HFF-Myc (cell line): ENCODE measurements around the gene CFI.

Experiments used
- DNase-seq: peaks from one replicate; pipeline ENCODE4 v3.0.0-alpha.2; 2011; ENCODE audit warnings: low read depth; ENCODE audit errors: extremely low read depth
- H3K4me3 ChIP-seq: replicated peaks from 2 replicates; pipeline ENCODE4 v1.5.1; 2011; ENCODE audit warnings: low read depth, mild to moderate bottlenecking, control low read depth, low read length
- TF ChIP-seq, protein P1 (sequence below): IDR thresholded peaks from 2 replicates; pipeline ENCODE4 v1.5.1; 2012; ENCODE audit warnings: mild to moderate bottlenecking, low read depth, low read length, control low read depth; ENCODE audit errors: missing control alignments

Gene CFI

DNA sequence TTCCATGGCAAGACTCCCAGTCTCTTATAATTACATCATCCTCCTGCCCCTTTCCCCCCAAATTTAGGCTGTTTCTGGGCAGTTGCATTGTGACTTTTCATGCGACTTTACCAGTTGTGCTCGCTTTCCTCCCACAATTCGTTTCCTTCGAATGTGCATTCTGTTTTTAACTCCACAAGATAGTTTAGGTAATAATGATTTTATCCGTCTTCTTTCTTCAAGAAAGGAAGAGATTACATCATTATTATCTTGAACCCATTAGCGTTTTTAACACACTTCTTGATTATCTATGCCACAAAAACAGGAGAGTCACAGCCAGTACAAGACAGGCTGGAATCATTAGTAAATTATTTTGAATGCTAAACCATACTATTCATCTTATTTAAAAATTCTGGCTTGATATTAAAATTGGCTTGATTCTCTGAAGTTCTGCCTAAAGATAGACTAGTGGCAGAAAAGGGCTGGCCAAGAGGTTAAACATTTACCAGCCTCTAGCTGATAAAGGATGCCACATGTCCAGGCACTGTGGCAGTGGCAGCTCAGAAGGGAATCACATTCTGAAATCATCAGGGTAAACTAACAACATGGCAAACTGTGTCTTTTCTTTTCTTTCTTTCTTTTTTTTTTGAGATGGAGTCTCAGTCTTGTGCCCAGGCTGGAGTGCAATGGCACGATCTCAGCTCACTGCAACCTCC, 52.3 kb downstream of the CFI start:
- no peak for DNase-seq
- TF ChIP-seq, protein P1, sequence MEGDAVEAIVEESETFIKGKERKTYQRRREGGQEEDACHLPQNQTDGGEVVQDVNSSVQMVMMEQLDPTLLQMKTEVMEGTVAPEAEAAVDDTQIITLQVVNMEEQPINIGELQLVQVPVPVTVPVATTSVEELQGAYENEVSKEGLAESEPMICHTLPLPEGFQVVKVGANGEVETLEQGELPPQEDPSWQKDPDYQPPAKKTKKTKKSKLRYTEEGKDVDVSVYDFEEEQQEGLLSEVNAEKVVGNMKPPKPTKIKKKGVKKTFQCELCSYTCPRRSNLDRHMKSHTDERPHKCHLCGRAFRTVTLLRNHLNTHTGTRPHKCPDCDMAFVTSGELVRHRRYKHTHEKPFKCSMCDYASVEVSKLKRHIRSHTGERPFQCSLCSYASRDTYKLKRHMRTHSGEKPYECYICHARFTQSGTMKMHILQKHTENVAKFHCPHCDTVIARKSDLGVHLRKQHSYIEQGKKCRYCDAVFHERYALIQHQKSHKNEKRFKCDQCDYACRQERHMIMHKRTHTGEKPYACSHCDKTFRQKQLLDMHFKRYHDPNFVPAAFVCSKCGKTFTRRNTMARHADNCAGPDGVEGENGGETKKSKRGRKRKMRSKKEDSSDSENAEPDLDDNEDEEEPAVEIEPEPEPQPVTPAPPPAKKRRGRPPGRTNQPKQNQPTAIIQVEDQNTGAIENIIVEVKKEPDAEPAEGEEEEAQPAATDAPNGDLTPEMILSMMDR: no peak
- H3K4me3 ChIP-seq: no peak overlapping the region

DNA sequence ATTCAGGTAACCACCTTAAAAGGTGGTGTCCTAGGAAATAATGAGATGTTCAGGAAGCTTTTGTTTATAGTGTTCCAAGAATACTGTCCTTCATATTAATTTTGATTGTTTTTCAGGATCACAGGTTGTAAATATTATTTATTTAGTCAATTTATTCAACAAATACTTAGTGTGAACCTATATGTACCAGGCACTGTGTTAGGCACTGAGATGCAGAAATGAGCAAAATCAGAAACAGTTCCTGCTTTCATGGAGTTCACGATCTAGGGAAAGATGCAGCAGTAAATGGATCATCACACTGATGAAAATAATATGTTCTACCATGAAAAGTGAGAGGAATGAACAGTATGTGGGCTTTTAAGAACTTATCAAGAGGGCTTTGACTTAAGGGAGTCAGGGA, 53.7 kb downstream of the CFI start:
- no peak overlapping the region for H3K4me3 ChIP-seq
- TF ChIP-seq, protein P1: no peak

DNA sequence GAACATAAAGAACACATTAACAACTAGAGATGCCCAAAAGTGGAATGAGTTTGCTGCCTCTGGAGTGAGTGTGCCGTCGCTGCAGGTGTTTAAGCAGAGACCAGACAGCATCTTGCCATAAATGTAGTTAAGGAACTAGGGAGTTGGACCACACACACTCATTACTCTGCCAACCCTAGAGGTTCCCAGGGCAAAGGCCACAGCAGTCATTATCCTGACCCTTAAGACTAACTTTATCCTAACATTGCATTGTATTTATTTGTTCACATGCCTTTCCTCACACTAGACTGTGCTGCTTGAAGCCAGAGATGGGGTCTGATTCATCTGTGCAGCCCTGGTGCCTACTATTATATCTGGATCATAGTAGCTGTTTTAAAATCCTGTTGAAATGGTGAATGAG, 55.1 kb downstream of the CFI start:
- TF ChIP-seq, protein P1: no peak

More for the DNA sequence above, 53.7 kb downstream of the CFI start:
- no peak for DNase-seq

DNA sequence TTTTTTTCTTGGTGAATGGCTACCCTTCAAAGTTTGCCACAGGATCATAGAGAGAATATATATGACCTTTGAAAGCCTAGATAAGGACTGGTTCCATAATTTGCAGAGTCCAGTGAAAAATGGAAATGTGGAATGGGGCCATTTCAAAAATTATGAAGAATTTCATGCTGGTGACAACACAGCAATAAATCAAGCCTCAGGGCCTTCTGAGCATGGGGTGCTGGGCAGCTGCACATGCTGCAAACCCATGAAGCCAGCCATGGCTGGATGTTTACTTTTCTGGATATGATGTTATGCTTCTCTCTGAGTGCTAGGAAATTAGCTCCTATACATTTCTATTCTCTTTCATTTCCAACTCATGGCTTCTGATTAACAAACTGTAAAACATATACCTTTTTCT, 56.0 kb downstream of the CFI start:
- no peak overlapping the region for H3K4me3 ChIP-seq
- DNase-seq: no peak
- TF ChIP-seq, protein P1: no peak

More for the DNA sequence above, 55.1 kb downstream of the CFI start:
- H3K4me3 ChIP-seq: no peak overlapping the region
- DNase-seq: no peak

DNA sequence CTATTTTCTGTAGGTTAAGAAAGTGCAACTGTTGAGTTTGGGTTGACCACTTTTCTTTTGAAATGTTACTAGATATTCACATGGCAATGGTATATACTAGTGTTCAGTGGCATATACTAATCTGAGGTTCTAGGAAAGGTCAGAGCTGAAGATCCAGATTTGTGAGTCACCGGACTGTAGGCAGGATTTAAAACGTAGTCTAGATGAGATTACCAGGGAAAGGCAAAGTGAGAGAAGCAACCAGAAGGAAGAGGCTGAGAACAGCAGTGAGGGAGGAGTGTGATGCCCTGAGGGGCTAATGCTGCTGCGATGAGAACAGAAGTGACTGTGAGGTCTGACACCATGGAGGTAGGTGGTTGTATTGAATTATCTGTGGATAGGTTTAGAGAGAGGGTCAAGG, 62.3 kb downstream of the CFI start:
- DNase-seq: no peak
- TF ChIP-seq, protein P1: no peak
- H3K4me3 ChIP-seq: no peak overlapping the region

DNA sequence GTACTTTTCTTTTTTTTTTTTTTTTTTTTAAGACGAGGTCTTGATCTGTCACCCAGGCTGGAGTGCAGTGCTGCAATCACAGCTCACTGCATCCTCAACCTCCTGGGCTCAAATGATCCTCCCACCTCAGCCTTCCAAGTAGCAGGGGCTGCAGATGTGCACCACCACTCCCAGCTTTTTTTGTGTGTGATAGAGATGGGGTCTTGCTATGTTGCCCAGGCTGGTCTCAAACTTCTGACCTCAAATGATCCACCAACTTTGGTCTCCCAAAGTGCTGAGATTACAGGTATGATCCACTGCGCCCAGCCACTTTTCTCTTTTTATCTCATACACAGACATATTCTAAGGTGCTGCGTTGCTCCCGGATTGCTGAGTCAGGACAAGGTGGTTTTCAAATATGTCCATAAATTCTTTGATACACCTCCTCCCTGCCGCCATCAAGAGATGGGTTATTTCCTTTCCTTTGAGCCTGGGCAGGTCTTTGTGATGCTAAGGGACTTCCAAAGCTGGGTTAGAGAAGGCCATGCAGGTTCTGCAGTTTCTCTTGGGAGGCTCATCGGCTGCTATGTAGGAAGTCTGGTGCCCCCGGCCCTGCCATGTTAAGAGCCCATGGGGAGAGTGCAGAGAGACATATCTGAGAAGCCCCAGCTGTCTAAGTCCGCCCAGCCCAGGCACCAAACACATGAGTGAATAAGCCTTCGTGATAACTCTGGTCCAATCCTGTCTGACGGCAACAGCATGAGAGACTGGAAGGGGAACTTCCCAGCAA, 63.5 kb downstream of the CFI start:
- DNase-seq: no peak
- H3K4me3 ChIP-seq: no peak overlapping the region
- TF ChIP-seq, protein P1: no peak
